GM18526 (cell line): ENCODE data around the gene ABCC9.

ENCODE experiments used
- POLR2A ChIP-seq: IDR thresholded peaks from 3 replicates; pipeline ENCODE4 v1.6.1; 2011; ENCODE audit not compliant: insufficient read length; ENCODE audit errors: extremely low read depth

Gene ABCC9

GRCh38 chr12:21815306-21816062 is 125.7 kb downstream of the ABCC9 start:
- TF ChIP-seq POLR2A: no peak

DNA sequence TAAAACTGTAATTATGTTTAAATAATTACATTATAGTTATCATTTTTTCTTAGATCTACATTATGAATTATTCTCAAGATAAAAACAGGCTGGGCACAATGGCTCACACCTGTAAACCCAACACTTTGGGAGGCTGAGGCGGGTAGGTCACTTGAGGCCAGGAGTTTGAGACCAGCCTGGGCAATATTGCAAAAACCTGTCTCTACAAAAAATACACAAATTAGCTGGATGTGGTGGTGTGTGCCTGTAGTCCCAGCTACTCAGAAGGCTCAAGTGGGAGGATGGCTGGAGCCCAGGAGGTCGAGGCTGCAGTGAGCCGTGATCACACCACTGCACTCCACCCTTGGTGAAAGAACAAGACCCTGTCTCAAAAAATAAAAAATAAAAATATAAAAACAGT is 126.4 kb downstream of the ABCC9 start:
- TF ChIP-seq POLR2A: no peak

DNA sequence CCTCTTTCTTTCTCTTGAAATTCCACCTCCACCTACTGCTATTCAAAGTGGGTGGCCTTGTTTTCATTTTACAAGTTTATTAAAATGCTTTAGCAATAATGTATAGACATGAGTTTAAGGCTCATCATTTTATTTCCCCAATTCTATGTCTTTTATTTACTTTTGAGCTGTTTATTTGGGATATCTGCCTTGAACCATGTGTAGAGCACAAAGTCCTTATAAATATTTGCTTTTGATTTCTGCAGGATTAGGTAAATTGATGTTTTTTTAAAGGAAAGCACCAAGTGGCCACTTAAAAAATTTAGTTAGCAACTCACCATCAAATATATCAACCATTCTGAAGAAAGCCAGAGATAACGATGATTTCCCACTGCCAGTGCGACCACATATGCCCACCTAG is 126.9 kb downstream of the ABCC9 start:
- TF ChIP-seq POLR2A: no peak

GRCh38 chr12:21813751-21814150 is 127.5 kb downstream of the ABCC9 start:
- TF ChIP-seq POLR2A: no peak

DNA sequence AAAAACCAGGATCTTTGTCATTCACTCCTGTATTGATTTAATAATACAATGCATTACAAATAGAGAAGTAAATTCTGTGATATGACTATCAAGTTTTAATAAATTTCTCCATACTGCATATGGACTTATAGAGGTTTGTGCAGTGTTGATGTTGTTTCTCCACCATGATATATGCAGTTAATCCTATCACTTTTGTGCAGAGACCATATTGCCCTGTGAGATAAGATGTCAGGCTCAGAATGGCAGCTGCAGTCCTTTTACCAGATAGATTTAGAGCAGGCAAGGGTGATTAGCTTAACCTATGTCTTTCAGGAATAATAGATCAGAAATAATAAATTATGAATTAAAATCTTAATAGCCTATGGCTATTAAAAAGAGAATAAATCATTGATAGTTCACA is 128.1 kb downstream of the ABCC9 start:
- TF ChIP-seq POLR2A: no peak

- TF ChIP-seq POLR2A: no peak
Measured at GRCh38 chr12:21809100-21809499, 132.1 kb downstream of the ABCC9 start.

DNA sequence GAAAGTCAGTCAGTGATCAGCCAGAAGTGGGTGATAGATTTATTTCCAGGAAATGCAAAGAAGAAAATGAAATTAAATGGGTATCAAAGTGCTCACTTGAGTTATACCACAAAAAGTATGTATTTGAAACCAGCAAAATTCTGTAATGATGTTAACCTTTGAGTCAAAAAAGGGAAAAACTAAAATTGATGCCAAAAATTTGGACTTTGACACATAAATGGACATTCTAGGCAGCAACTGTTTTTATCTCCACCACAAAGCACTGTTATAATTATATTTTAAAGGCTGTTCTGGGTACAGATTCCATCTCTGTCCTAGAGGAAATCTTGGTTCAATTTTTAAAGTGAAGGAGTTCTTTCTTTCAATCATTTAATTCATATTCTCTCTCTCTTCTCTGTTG is 135.0 kb downstream of the ABCC9 start:
- TF ChIP-seq POLR2A: no peak

DNA sequence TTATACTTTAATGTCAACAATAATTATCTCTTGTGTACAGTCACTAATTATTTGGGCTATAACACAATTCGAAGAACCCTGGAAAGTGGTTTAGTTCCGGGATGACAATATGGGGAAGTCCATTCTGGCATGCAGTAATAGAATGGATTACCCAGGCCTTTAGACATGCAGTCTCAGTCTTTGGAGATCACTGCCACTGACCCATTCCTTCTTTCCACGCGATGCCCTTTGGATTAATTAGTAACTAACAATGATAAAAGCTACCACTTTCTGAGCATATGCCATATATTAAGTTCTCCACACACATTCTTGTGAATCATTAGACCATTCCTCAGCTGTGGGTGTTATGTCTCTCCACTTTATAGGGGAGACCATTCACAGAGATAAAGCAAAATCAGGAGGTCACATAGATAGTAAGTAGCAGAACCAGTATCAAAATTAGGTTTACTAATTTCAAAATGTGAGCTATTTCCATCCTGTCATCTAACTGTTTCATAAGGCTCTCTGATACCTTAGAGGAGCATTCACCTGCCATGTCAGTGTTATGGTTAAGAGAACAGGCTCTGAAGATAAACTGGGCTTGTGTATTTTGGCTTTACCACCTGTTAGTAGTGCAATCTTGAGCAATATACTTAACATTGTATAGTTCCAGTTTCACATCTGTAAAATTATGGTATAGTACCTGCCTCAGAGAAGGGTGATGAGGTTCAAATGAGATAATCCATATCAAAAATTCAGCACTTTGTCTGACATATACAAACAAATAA is 139.5 kb downstream of the ABCC9 start:
- no peak for TF ChIP-seq POLR2A

DNA sequence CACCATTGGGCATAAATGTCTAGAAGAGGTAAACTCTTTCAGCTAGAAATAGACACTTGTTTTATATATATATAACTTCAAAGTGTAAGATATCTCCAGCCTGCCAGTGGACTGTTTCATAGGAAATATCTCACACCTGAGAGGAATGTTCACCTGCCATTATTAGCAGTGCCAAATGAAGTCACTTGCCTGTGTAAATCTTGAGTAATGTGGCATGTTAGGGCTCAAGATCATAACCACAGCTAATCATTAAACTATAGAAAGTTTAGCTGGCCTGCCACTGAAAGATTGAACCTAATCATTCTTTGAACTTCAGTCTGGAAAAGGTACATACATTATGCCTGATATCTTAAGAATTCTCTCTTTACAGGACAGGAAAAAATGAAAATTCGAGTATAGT is 141.2 kb downstream of the ABCC9 start:
- TF ChIP-seq POLR2A: no peak

GRCh38 chr12:21797539-21797938 is 143.7 kb downstream of the ABCC9 start:
- TF ChIP-seq POLR2A: no peak

DNA sequence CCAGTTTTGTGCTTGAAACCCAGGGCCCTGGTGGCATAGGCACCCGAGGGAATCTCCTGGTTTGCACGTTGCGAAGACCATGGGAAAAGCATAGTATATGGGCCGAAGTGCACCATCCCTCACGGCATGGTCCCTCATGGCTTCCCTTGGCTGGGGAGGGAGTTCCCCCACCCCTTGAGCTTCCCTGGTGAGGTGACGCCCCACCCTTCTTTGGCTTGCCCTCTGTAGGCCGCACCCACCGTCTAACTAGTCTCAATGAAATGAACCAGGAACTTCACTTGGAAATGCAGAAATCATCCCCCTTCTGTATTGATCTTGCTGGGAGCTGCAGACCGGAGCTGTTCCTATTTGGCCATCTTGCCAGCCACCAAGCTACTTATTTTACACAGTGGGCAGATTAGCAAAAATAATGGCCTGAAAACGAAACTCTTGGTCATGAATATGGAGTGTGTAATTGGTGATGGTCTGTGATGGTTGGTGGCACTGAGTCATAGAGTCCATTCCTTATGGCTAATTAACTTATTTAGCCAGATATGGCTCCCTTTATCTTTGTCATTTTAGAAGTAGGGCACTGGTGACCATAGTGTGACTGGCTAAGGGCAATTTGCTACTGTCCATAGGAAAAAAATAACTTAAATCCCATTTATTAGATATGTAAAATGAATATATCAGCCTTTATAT is 145.4 kb downstream of the ABCC9 start:
- TF ChIP-seq POLR2A: no peak

DNA sequence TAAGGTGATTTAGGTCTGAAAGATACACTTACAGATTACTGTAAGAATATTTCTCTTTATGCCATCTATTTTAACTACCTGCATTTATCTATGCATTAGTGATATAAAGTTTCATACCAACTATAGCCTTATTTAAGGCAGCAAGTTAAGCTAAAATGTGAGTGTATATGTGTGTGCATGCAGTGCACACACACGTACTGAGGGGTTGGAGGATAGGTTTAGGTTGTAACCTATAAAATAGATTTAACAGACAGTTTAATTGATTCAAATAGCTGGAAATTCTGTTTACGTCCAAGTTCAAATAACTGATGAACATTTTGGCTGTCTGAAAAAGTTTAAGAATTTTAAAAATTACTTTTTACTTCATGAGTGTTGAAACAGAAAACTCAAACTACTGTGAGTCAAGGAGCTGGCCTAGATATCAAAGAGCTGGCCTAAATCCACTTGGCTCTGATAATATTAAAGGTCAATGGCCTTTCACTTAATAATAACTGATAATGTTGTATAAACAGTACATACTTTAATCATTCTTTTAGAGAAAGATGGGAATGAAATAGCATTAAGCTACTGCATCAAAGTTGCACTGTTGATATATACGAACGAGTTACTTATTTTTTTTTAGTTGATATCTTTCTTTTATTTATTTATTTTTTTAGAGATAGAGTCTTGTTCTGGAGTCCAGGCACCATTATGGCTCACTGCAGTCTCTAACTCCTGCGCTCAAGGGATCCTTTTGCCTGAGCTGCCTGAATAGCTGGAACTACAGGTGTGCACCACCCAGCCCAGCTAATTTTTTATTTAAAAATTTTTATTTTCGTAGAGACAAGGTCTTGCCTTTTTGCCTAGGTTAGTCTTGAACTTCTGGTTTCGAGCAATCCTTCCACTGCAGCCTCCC is 152.9 kb downstream of the ABCC9 start:
- TF ChIP-seq POLR2A: no peak

DNA sequence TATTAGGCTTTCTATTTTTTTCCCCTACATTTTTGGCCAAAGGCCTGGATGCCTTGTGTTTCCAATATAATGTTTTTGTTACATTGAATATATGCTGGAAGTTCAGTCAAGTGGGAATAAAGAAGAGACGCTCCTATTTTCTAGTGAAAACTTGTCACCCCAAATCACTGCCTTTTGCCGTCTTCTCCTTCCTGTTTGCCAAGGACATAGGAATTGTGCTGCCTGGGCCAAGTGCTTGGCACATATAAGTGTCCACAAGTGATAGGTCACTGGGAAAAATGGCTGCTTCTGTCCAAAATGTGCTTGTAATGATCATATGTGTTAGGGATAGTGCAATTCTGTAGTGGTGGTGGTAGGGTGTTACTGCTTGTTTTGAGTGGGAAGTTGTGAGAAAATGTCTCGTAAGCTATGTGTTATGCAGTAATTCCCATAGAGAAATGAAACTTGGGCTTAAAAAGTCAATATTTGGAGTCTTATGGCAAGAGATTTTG is 155.1 kb downstream of the ABCC9 start:
- TF ChIP-seq POLR2A: no peak

GRCh38 chr12:21780786-21781185 is 160.4 kb downstream of the ABCC9 start:
- TF ChIP-seq POLR2A: no peak

DNA sequence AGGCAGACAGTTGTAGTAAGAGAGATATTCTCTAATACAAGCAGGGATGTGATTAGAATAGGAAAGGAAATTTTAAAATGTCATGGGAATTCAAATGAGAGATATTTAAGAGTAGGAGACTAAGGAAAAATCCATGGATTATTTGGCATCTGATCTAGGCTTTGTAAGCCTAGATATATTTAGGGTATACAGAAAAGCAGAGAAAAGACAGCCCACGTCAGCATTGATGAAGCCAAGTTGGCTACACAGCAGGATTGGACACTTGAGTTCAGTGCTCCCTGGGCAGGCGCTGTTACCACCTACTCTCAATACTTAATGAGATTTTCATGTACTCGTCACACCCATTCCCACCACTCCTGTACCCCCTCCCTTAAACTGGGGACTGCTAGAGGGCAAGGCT is 165.1 kb downstream of the ABCC9 start:
- TF ChIP-seq POLR2A: no peak

- TF ChIP-seq POLR2A: no peak
Measured at GRCh38 chr12:21775133-21775820, 165.9 kb downstream of the ABCC9 start.
